ENCODE data around the gene CAPN12.

CAPN12 gene

GRCh38 chr19:38737921-38738737, 6.1 kb downstream of the CAPN12 start:
- no peak for DNase-seq (ENCODE audit: low read depth)

- no peak for DNase-seq (ENCODE audit: low read depth)
These were observed 6.9 kb downstream of the CAPN12 start for GRCh38 chr19:38737281-38737865.

- peak; percentile 59 for DNase-seq (ENCODE audit: low read depth)
These were observed 7.6 kb downstream of the CAPN12 start for GRCh38 chr19:38736413-38737280.

- DNase-seq (ENCODE audit: low read depth), result peak; percentile 38
These were observed 8.2 kb downstream of the CAPN12 start for GRCh38 chr19:38736036-38736412.

- peak; percentile 24 for DNase-seq (ENCODE audit: low read depth)
These were observed 9.0 kb downstream of the CAPN12 start for GRCh38 chr19:38735257-38735686.

GRCh38 chr19:38734426-38735256, 9.6 kb downstream of the CAPN12 start:
- no peak for DNase-seq (ENCODE audit: low read depth)

GRCh38 chr19:38734176-38734425, 10.2 kb downstream of the CAPN12 start:
- no peak for DNase-seq (ENCODE audit: low read depth)

- no peak for DNase-seq (ENCODE audit: low read depth)
These were observed 10.6 kb downstream of the CAPN12 start for GRCh38 chr19:38733493-38734175.

GRCh38 chr19:38733241-38733492, 11.1 kb downstream of the CAPN12 start:
- DNase-seq (ENCODE audit: low read depth), result no peak

GRCh38 chr19:38731654-38732301, 12.5 kb downstream of the CAPN12 start:
- DNase-seq (ENCODE audit: low read depth), result no peak

GRCh38 chr19:38730731-38731589, 13.3 kb downstream of the CAPN12 start:
- DNase-seq (ENCODE audit: low read depth), result no peak

GRCh38 chr19:38730470-38730730, 13.9 kb downstream of the CAPN12 start:
- no peak for DNase-seq (ENCODE audit: low read depth)

- peak; percentile 74 for DNase-seq (ENCODE audit: low read depth)
These were observed 14.4 kb downstream of the CAPN12 start for GRCh38 chr19:38729653-38730469.

GRCh38 chr19:38728752-38729541, 15.3 kb downstream of the CAPN12 start:
- DNase-seq (ENCODE audit: low read depth), result no peak

- no peak for DNase-seq (ENCODE audit: low read depth)
These were observed 16.2 kb downstream of the CAPN12 start for GRCh38 chr19:38727868-38728660.

- DNase-seq (ENCODE audit: low read depth), result no peak
These were observed 16.9 kb downstream of the CAPN12 start for GRCh38 chr19:38727306-38727867.

- no peak for DNase-seq (ENCODE audit: low read depth)
These were observed 17.4 kb downstream of the CAPN12 start for GRCh38 chr19:38726761-38727301.

Data from activated T-cell treated with anti-CD3 and anti-CD28 coated beads for 1 hour (primary cell).